OCI-LY1 (cell line): ENCODE data around the gene PLEKHG4B.

ENCODE experiments used
- EZH2 ChIP-seq: fragments of 200-600 bp; sonication (generic), shearing (Covaris generic); IDR thresholded peaks from 2 replicates; pipeline ENCODE4 v1.8.0; 2017; ENCODE audit warnings: borderline replicate concordance, mixed run types, mild to moderate bottlenecking, antibody characterized with exemption, low read length, moderate library complexity, mixed read lengths
- TF ChIP-seq, protein P1 (sequence below): fragments of 200-600 bp; sonication (generic), shearing (Covaris generic); IDR thresholded peaks from 2 replicates; pipeline ENCODE4 v1.5.1; 2017; ENCODE audit warnings: mild to moderate bottlenecking, antibody characterized with exemption, low read length, moderate library complexity, mixed read lengths

DNA sequence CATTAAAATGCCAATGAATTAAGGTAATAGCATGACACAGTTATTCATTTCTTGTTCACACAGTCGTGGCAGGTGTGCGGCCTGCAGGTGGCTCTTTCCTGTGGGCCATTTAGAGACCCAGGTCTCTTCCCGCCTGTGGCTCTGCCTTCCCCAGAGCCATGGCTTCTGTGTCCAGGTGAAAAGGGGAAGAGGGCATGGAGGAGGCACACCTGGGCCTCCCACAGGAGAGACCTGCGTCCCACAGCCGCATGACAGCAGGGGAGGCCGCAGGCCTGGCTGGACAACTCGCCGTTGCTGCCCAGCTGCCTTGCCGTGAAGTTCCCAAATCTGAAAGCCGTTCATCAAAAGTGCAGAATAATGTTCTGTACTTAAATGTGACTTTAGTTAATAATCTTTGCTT lies 14.4 kb upstream of the PLEKHG4B start:
- no peak for TF ChIP-seq EZH2
- TF ChIP-seq, protein P1, sequence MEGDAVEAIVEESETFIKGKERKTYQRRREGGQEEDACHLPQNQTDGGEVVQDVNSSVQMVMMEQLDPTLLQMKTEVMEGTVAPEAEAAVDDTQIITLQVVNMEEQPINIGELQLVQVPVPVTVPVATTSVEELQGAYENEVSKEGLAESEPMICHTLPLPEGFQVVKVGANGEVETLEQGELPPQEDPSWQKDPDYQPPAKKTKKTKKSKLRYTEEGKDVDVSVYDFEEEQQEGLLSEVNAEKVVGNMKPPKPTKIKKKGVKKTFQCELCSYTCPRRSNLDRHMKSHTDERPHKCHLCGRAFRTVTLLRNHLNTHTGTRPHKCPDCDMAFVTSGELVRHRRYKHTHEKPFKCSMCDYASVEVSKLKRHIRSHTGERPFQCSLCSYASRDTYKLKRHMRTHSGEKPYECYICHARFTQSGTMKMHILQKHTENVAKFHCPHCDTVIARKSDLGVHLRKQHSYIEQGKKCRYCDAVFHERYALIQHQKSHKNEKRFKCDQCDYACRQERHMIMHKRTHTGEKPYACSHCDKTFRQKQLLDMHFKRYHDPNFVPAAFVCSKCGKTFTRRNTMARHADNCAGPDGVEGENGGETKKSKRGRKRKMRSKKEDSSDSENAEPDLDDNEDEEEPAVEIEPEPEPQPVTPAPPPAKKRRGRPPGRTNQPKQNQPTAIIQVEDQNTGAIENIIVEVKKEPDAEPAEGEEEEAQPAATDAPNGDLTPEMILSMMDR, result no peak
